ENCODE data around the gene TTC28.

Gene TTC28

DNA sequence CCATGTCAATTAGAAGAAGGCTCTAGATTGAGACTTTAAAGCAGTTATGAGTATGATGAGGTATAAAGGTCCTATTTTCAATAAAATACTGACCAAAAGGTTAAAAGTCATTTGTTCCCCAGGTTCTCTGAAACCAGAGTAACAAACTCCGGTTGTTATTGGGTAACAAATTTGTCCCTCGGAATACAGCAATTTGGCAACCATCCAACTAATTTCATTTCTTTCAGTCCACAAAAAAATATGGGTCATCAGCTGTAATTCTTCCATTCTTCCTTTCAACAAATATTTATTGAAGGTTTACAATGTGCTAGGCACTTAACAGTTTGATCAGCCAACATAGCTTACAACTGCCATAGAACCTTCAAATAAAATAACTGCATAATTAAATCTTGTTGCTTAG lies 79.9 kb downstream of the TTC28 start:
- no peaks in the 10 kb centered on the region for H3K27me3 ChIP-seq (ENCODE audit: insufficient read depth, low read length, poor library complexity, severe bottlenecking)
- TF ChIP-seq, protein P1, sequence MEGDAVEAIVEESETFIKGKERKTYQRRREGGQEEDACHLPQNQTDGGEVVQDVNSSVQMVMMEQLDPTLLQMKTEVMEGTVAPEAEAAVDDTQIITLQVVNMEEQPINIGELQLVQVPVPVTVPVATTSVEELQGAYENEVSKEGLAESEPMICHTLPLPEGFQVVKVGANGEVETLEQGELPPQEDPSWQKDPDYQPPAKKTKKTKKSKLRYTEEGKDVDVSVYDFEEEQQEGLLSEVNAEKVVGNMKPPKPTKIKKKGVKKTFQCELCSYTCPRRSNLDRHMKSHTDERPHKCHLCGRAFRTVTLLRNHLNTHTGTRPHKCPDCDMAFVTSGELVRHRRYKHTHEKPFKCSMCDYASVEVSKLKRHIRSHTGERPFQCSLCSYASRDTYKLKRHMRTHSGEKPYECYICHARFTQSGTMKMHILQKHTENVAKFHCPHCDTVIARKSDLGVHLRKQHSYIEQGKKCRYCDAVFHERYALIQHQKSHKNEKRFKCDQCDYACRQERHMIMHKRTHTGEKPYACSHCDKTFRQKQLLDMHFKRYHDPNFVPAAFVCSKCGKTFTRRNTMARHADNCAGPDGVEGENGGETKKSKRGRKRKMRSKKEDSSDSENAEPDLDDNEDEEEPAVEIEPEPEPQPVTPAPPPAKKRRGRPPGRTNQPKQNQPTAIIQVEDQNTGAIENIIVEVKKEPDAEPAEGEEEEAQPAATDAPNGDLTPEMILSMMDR (conservative IDR thresholded peaks at IDR 0.05; ENCODE audit: low read length) = no peak
- H3K4me2 ChIP-seq (ENCODE audit: low read depth, low read length, poor library complexity, severe bottlenecking) = no peak overlapping the region
- H3F3A ChIP-seq (ENCODE audit: low read depth) = no peaks in the 10 kb centered on the region
- H3K79me2 ChIP-seq (ENCODE audit: insufficient read depth, low read length) = no peaks in the 10 kb centered on the region
- no peak overlapping the region for H3K9ac ChIP-seq (ENCODE audit: low read depth, low read length, poor library complexity, severe bottlenecking)
- peaks cover 13% of the 10 kb centered on the region for H3K4me1 ChIP-seq (ENCODE audit: insufficient read depth, low read length, poor library complexity, severe bottlenecking)
- no peaks in the 10 kb centered on the region for H3K36me3 ChIP-seq (ENCODE audit: insufficient read depth, low read length)
- H3K9me3 ChIP-seq (ENCODE audit: insufficient read depth, low read depth, low read length) = no peaks in the 10 kb centered on the region
- H4K20me1 ChIP-seq (ENCODE audit: insufficient read depth, low read length, poor library complexity, severe bottlenecking) = no peaks in the 10 kb centered on the region
- H3K9me2 ChIP-seq (replicated peaks; ENCODE audit: low read depth, low read length) = no peaks in the 10 kb centered on the region
- no peak overlapping the region for H2AFZ ChIP-seq (ENCODE audit: low read length)
- H3K4me3 ChIP-seq (ENCODE audit: low read length, poor library complexity, severe bottlenecking) = no peak overlapping the region

DNA sequence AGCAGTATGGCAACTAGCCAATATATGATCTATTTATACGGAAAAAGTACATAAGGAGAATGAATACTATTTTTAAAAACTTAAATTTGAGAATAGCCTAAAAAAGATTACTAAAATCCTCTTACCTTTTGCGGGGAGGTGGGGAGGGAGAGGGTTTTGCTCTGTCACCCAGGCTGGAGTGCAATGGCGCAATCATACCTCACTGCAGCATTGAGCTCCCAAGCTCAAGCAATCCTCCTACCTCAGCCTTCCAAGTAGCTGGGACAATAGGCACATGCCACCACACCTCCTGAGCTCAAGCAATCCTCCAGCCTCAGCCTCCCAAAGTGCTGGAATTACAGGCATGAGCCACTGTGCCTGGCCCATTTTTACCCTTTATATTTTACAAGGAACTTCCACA lies 82.0 kb downstream of the TTC28 start:
- no peaks in the 10 kb centered on the region for H4K20me1 ChIP-seq (ENCODE audit: insufficient read depth, low read length, poor library complexity, severe bottlenecking)
- H3K36me3 ChIP-seq (ENCODE audit: insufficient read depth, low read length) = no peaks in the 10 kb centered on the region
- TF ChIP-seq EZH2phosphoT487 (IDR thresholded peaks at IDR 0.05; ENCODE audit: borderline replicate concordance) = no peak
- TF ChIP-seq, protein P1 (conservative IDR thresholded peaks at IDR 0.05; ENCODE audit: low read length) = no peak
- no peaks in the 10 kb centered on the region for H3K79me2 ChIP-seq (ENCODE audit: insufficient read depth, low read length)
- H3K9ac ChIP-seq (ENCODE audit: low read depth, low read length, poor library complexity, severe bottlenecking) = no peak overlapping the region
- H3F3A ChIP-seq (ENCODE audit: low read depth) = no peaks in the 10 kb centered on the region
- H3K4me1 ChIP-seq (ENCODE audit: insufficient read depth, low read length, poor library complexity, severe bottlenecking) = peaks cover 23% of the 10 kb centered on the region
- H3K27me3 ChIP-seq (ENCODE audit: insufficient read depth, low read length, poor library complexity, severe bottlenecking) = no peaks in the 10 kb centered on the region
- H3K9me2 ChIP-seq (replicated peaks; ENCODE audit: low read depth, low read length) = no peaks in the 10 kb centered on the region
- H3K4me3 ChIP-seq (ENCODE audit: low read length, poor library complexity, severe bottlenecking) = no peak overlapping the region
- no peaks in the 10 kb centered on the region for H3K9me3 ChIP-seq (ENCODE audit: insufficient read depth, low read depth, low read length)
- no peak overlapping the region for H3K4me2 ChIP-seq (ENCODE audit: low read depth, low read length, poor library complexity, severe bottlenecking)
- no peak overlapping the region for H2AFZ ChIP-seq (ENCODE audit: low read length)

DNA sequence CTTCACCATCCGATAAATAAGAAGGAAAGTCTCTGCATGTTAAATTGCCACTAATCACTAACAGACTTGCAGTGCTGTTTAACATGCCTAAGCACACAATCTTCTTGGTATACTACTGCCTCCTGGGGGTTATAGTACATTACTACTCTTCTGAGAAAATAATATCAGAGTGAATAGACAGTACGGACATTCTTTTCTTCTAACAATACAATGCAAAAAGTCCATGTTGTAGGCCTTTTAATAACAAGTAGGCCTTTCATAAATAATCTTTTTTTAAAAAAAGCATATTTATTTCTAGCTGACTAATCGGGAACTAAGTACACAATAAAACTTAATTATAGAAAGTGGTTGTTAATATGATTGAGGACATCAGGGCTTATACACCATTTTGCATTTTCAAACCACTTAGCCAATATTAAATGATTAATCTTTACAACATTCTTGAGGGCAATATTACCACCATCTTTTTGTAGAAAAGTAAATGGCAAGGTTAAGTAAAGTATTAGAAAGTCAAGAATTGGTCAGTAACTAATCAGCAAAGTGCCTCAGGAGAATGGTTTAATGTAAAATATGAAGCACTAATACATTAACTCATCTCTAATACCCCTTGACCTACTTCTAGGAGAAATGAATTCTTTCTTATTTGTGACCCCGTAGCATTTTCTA lies 84.7 kb downstream of the TTC28 start:
- H3K4me2 ChIP-seq (ENCODE audit: low read depth, low read length, poor library complexity, severe bottlenecking) = peak overlapping the region; percentile 68

More for the DNA sequence above, 84.7 kb downstream of the TTC28 start:
- Histone ChIP-seq H3K9me2 (replicated peaks; ENCODE audit: low read depth, low read length) (no peaks in the 10 kb centered on the region), H3K4me1 (ENCODE audit: insufficient read depth, low read length, poor library complexity, severe bottlenecking) (peaks cover 20% of the 10 kb centered on the region), H3K4me3 (ENCODE audit: low read length, poor library complexity, severe bottlenecking) (peak overlapping the region; percentile 51), H2AFZ (ENCODE audit: low read length) (no peak overlapping the region), H3K27me3 (ENCODE audit: insufficient read depth, low read length, poor library complexity, severe bottlenecking) (no peaks in the 10 kb centered on the region), H3K79me2 (ENCODE audit: insufficient read depth, low read length) (no peaks in the 10 kb centered on the region), H3K9me3 (ENCODE audit: insufficient read depth, low read depth, low read length) (no peaks in the 10 kb centered on the region), H3K36me3 (ENCODE audit: insufficient read depth, low read length) (no peaks in the 10 kb centered on the region), H3K9ac (ENCODE audit: low read depth, low read length, poor library complexity, severe bottlenecking) (peak overlapping the region; percentile 39), H3F3A (ENCODE audit: low read depth) (no peaks in the 10 kb centered on the region), H4K20me1 (ENCODE audit: insufficient read depth, low read length, poor library complexity, severe bottlenecking) (no peaks in the 10 kb centered on the region)
- no peak for TF ChIP-seq EZH2phosphoT487 (IDR thresholded peaks at IDR 0.05; ENCODE audit: borderline replicate concordance)
- TF ChIP-seq, protein P1 (conservative IDR thresholded peaks at IDR 0.05; ENCODE audit: low read length) = peak; percentile 86

Measured in Loucy (cell line).